HG02642 (cell line): ENCODE measurements around the gene CPSF4.
A peak's percentile ranks its signal among the peaks of the same experiment; 100 is the strongest.

Experiments used
- ATAC-seq: cut with Tn5 transposase; IDR thresholded peaks from one replicate; pipeline ENCODE4 v1.9.1; 2021; ENCODE audit warnings: mild to moderate bottlenecking; ENCODE audit not compliant: unreplicated experiment, poor library complexity

CPSF4 gene

GRCh38 chr7:99438573-99439480, at the start of gene CPSF4, which contains the start of gene PTCD1:
Gene CPSF4 (plus strand): TSS chr7:99438943. CDS start chr7:99439083, 140 bp downstream.
Gene PTCD1 (minus strand): TSS chr7:99438798. CDS start chr7:99435242, 3,556 bp downstream.
- peak; percentile 95 for ATAC-seq

- ATAC-seq, result no peak
Measured at GRCh38 chr7:99389772-99390171, 49.0 kb upstream of the CPSF4 start.

GRCh38 chr7:99390941-99391602, 47.7 kb upstream of the CPSF4 start:
- ATAC-seq, result no peak

- no peak for ATAC-seq
Measured at GRCh38 chr7:99392046-99392445, 46.7 kb upstream of the CPSF4 start.

- ATAC-seq, result peak; percentile 50
Measured at GRCh38 chr7:99392659-99393354, 45.9 kb upstream of the CPSF4 start.

- ATAC-seq, result peak; percentile 4
Measured at GRCh38 chr7:99393355-99394187, 45.2 kb upstream of the CPSF4 start.

GRCh38 chr7:99394188-99394502, 44.6 kb upstream of the CPSF4 start:
- ATAC-seq, result no peak

- no peak for ATAC-seq
Measured at GRCh38 chr7:99395616-99396327, 43.0 kb upstream of the CPSF4 start.

- ATAC-seq, result no peak
Measured at GRCh38 chr7:99396418-99397296, 42.1 kb upstream of the CPSF4 start.

- ATAC-seq, result no peak
Measured at GRCh38 chr7:99397297-99397983, 41.3 kb upstream of the CPSF4 start.

- no peak for ATAC-seq
Measured at GRCh38 chr7:99398891-99399445, 39.8 kb upstream of the CPSF4 start.

- ATAC-seq, result no peak
Measured at GRCh38 chr7:99399597-99399996, 39.1 kb upstream of the CPSF4 start.

- no peak for ATAC-seq
Measured at GRCh38 chr7:99402854-99403253, 35.9 kb upstream of the CPSF4 start.

GRCh38 chr7:99403764-99404163, 35.0 kb upstream of the CPSF4 start:
- no peak for ATAC-seq

- ATAC-seq, result no peak
Measured at GRCh38 chr7:99404235-99404976, 34.3 kb upstream of the CPSF4 start.

- no peak for ATAC-seq
Measured at GRCh38 chr7:99404977-99405320, 33.8 kb upstream of the CPSF4 start.

- ATAC-seq, result no peak
Measured at GRCh38 chr7:99406557-99406956, 32.2 kb upstream of the CPSF4 start.
